ENCODE measurements around the gene EIPR1.

GRCh38 chr2:3222636-3223035 is 155.0 kb downstream of the EIPR1 start:
- TF ChIP-seq EP300 (IDR thresholded peaks at IDR 0.05), result no peak
- TF ChIP-seq CTCF (IDR thresholded peaks at IDR 0.05), result no peak
- TF ChIP-seq HDAC2 (IDR thresholded peaks at IDR 0.05), result no peak
- TF ChIP-seq, protein P1, sequence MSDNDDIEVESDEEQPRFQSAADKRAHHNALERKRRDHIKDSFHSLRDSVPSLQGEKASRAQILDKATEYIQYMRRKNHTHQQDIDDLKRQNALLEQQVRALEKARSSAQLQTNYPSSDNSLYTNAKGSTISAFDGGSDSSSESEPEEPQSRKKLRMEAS (IDR thresholded peaks at IDR 0.05), result no peak
- no peak for TF ChIP-seq POLR2A (IDR thresholded peaks at IDR 0.05; ENCODE audit: low read length)
- TF ChIP-seq, protein P2, sequence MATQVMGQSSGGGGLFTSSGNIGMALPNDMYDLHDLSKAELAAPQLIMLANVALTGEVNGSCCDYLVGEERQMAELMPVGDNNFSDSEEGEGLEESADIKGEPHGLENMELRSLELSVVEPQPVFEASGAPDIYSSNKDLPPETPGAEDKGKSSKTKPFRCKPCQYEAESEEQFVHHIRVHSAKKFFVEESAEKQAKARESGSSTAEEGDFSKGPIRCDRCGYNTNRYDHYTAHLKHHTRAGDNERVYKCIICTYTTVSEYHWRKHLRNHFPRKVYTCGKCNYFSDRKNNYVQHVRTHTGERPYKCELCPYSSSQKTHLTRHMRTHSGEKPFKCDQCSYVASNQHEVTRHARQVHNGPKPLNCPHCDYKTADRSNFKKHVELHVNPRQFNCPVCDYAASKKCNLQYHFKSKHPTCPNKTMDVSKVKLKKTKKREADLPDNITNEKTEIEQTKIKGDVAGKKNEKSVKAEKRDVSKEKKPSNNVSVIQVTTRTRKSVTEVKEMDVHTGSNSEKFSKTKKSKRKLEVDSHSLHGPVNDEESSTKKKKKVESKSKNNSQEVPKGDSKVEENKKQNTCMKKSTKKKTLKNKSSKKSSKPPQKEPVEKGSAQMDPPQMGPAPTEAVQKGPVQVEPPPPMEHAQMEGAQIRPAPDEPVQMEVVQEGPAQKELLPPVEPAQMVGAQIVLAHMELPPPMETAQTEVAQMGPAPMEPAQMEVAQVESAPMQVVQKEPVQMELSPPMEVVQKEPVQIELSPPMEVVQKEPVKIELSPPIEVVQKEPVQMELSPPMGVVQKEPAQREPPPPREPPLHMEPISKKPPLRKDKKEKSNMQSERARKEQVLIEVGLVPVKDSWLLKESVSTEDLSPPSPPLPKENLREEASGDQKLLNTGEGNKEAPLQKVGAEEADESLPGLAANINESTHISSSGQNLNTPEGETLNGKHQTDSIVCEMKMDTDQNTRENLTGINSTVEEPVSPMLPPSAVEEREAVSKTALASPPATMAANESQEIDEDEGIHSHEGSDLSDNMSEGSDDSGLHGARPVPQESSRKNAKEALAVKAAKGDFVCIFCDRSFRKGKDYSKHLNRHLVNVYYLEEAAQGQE (IDR thresholded peaks at IDR 0.05), result no peak
- no peak for TF ChIP-seq KDM5A (IDR thresholded peaks at IDR 0.05)
- no peak for TF ChIP-seq CEBPB (IDR thresholded peaks at IDR 0.05)
- TF ChIP-seq KDM1A (IDR thresholded peaks at IDR 0.05; ENCODE audit: low read depth), result no peak
- TF ChIP-seq, protein P3, sequence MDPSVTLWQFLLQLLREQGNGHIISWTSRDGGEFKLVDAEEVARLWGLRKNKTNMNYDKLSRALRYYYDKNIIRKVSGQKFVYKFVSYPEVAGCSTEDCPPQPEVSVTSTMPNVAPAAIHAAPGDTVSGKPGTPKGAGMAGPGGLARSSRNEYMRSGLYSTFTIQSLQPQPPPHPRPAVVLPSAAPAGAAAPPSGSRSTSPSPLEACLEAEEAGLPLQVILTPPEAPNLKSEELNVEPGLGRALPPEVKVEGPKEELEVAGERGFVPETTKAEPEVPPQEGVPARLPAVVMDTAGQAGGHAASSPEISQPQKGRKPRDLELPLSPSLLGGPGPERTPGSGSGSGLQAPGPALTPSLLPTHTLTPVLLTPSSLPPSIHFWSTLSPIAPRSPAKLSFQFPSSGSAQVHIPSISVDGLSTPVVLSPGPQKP (IDR thresholded peaks at IDR 0.05; ENCODE audit: low read depth, low read length), result no peak
- TF ChIP-seq MYC (IDR thresholded peaks at IDR 0.05; ENCODE audit: borderline replicate concordance, low read length), result no peak
